ENCODE results near the gene GPR39.

GPR39 gene

GRCh38 chr2:132420816-132421805 is 4.5 kb downstream of the GPR39 start:
- Mint-ChIP-seq H3K4me3 (no peak overlapping the region), H3K4me1 (ENCODE audit: low read depth) (no peaks in the 10 kb centered on the region), H3K27ac (no peak overlapping the region), H3K36me3 (no peaks in the 10 kb centered on the region), H3K9me3 (ENCODE audit: low read depth) (no peaks in the 10 kb centered on the region), H3K27me3 (peaks cover 3% of the 10 kb centered on the region)

DNA sequence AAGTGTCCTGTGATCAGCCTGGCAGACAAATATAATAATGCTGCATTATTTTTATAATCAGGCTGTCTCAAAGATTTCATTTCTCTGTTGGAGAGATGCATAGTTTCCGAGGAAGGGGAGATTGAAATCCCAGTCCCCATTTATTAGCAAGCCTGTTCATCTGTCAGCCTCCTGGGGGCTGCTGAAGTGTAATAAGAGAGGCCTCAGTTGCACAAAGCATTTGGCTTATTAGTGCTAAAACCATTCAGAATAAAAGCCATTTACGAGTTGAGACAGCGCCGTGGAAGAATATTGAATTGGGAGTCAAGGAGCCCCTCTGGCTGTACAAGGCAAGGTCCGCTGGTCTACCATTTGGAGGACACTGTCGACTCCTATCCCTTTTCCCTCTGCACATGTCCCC is 6.1 kb downstream of the GPR39 start:
- no peaks in the 10 kb centered on the region for H3K36me3 Mint-ChIP-seq
- H3K4me1 Mint-ChIP-seq (ENCODE audit: low read depth) = no peaks in the 10 kb centered on the region
- H3K4me3 Mint-ChIP-seq = no peak overlapping the region
- peaks cover 2% of the 10 kb centered on the region for H3K27me3 Mint-ChIP-seq
- no peaks in the 10 kb centered on the region for H3K9me3 Mint-ChIP-seq (ENCODE audit: low read depth)
- H3K27ac Mint-ChIP-seq = no peak overlapping the region

DNA sequence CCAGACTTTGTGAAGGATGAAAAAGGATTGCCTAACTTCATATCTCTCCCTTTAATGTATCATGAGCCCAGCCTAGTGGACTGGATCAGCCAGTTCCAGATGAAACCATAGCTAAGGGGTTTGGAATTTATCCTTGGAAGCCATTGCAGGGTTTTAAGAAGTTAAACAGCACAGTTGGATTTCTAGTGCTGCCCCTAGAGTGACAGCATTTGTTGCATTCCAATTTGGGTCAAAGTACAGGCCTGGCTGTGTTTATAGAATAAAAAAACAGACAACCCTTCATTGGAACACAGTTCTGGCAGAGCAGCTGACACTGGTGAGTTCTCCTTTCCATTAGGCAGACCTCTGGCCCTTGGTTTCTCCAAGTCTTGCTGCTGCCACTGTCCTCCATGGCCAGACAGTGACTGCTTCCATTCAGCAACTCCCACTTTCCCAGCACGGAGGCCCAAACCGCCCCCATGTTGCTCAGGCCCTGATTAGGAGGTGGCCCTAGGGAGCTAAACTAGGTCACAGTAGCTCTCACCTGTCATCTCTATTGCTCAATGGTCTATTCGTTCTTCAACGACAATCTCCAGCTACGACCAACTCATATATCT is 8.0 kb downstream of the GPR39 start:
- H3K4me1 Mint-ChIP-seq (ENCODE audit: low read depth) = no peaks in the 10 kb centered on the region
- no peaks in the 10 kb centered on the region for H3K9me3 Mint-ChIP-seq (ENCODE audit: low read depth)
- H3K4me3 Mint-ChIP-seq = no peak overlapping the region
- no peak overlapping the region for H3K27ac Mint-ChIP-seq
- H3K27me3 Mint-ChIP-seq = no peaks in the 10 kb centered on the region
- H3K36me3 Mint-ChIP-seq = no peaks in the 10 kb centered on the region

DNA sequence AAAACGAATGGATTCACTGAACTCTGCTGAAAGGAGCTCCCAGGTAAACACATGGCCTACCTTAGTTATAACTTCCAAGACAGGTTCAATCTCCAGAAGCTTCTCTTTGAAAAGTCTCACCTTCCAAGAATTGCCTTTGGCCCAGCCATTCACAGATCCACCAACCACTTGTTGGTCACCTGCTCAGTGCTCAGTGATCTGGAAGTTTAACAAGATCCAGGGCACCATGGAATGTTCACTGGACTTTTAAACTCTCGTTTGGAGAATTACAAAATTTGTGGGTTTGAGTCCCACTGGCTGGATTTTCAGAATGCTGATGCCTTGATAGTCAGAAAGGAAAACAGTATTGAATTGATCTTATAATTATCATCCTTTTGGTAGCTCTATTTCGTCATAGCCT is 9.4 kb downstream of the GPR39 start:
- Mint-ChIP-seq H3K4me3 (no peak overlapping the region), H3K4me1 (ENCODE audit: low read depth) (no peaks in the 10 kb centered on the region), H3K27me3 (no peaks in the 10 kb centered on the region), H3K27ac (no peak overlapping the region), H3K36me3 (no peaks in the 10 kb centered on the region), H3K9me3 (ENCODE audit: low read depth) (no peaks in the 10 kb centered on the region)

GRCh38 chr2:132426656-132427055 is 10.1 kb downstream of the GPR39 start:
- no peaks in the 10 kb centered on the region for H3K27me3 Mint-ChIP-seq
- H3K4me3 Mint-ChIP-seq = no peak overlapping the region
- H3K36me3 Mint-ChIP-seq = no peaks in the 10 kb centered on the region
- no peaks in the 10 kb centered on the region for H3K9me3 Mint-ChIP-seq (ENCODE audit: low read depth)
- no peaks in the 10 kb centered on the region for H3K4me1 Mint-ChIP-seq (ENCODE audit: low read depth)
- H3K27ac Mint-ChIP-seq = no peak overlapping the region

DNA sequence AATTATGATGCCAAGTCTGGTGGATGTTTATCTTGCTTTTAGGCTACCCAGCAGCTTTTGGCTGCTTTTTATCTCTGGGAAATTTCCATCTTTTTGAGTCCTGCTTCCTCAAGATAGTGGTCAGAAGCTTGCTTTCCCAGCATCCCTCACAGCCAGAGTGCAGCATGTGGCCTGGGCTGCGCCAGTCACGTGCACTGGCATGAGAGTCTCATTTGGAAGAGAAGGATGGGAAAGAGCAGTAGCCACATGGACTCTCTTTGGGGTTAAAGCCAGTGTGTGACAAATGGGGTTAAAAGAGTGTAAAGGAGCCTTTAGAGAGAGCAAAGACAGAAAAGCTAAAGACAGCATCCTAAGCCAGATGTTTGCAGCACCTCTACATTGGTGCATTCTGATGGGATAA is 12.7 kb downstream of the GPR39 start:
- H3K36me3 Mint-ChIP-seq = no peaks in the 10 kb centered on the region
- no peak overlapping the region for H3K27ac Mint-ChIP-seq
- H3K27me3 Mint-ChIP-seq = no peaks in the 10 kb centered on the region
- no peaks in the 10 kb centered on the region for H3K9me3 Mint-ChIP-seq (ENCODE audit: low read depth)
- no peak overlapping the region for H3K4me3 Mint-ChIP-seq
- no peaks in the 10 kb centered on the region for H3K4me1 Mint-ChIP-seq (ENCODE audit: low read depth)

GRCh38 chr2:132429941-132430573 is 13.5 kb downstream of the GPR39 start:
- H3K36me3 Mint-ChIP-seq = no peaks in the 10 kb centered on the region
- H3K27me3 Mint-ChIP-seq = no peaks in the 10 kb centered on the region
- H3K4me1 Mint-ChIP-seq (ENCODE audit: low read depth) = no peaks in the 10 kb centered on the region
- H3K9me3 Mint-ChIP-seq (ENCODE audit: low read depth) = no peaks in the 10 kb centered on the region
- no peak overlapping the region for H3K27ac Mint-ChIP-seq
- H3K4me3 Mint-ChIP-seq = no peak overlapping the region

- Mint-ChIP-seq H3K4me1 (ENCODE audit: low read depth) (no peaks in the 10 kb centered on the region), H3K27me3 (no peaks in the 10 kb centered on the region), H3K36me3 (no peaks in the 10 kb centered on the region), H3K9me3 (ENCODE audit: low read depth) (no peaks in the 10 kb centered on the region), H3K27ac (no peak overlapping the region), H3K4me3 (no peak overlapping the region)
Measured at GRCh38 chr2:132430895-132431294, 14.3 kb downstream of the GPR39 start.

DNA sequence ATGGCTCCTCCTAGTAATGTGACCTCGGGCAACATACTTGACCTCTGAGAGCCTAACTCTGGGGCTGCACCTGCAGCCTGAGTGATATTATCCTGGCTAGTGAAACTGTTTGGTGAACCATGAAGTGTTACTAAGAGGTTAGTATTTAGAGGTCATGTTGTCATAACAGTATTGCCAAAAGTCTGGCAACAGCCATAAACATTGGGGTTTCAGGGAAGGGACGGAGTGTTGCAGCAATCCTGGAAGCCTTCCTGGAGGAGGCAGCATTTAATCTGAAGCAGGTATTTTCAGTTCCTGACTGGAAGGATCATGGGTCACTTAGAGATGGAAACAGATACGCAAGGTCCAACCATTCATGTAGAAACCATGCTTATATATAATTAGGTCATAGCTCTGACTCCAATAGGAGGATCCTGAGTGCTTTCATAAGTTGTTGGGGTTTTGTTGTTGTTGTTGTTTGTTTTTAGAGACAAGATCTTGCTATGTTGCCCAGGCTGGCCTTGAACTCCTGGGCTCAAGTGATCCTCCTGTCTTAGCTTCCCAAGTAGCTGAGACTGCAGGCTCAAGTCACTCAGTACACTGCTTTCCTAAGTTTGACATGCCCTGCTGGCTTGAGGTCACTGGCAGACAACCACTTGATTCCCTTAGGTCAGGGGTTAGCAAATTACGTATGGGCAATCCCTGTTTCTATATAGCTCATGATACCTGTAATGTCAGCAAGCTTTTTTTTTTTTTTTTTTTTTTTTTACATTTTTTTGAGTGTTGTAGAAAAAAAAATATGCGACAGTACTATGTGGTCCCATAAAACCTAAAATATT is 21.5 kb downstream of the GPR39 start:
- Mint-ChIP-seq H3K27ac (no peak overlapping the region), H3K4me3 (no peak overlapping the region), H3K27me3 (no peaks in the 10 kb centered on the region), H3K9me3 (ENCODE audit: low read depth) (no peaks in the 10 kb centered on the region), H3K4me1 (ENCODE audit: low read depth) (no peaks in the 10 kb centered on the region), H3K36me3 (no peaks in the 10 kb centered on the region)

DNA sequence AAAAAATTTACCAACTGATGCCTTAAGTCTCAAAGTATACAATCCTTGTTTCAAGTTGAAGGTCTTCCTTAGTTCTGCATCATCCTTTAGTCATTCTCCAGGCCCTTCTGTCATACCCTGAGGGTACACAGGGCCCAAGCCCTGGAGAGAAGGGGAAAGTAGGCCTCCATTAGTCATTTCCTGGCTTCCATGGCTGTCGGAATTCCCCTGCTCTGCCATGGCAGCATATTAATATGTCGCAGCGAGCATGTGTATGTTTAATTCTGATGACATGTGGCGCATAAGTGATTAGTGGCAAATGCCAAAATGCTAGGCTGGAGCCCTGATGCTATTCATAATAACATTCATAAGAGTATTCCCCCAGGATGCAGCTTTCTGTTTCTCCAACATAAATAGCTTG is 22.1 kb downstream of the GPR39 start:
- Mint-ChIP-seq H3K36me3 (no peaks in the 10 kb centered on the region), H3K4me1 (ENCODE audit: low read depth) (no peaks in the 10 kb centered on the region), H3K9me3 (ENCODE audit: low read depth) (no peaks in the 10 kb centered on the region), H3K27me3 (no peaks in the 10 kb centered on the region), H3K4me3 (no peak overlapping the region), H3K27ac (no peak overlapping the region)

GRCh38 chr2:132439703-132440398 is 23.2 kb downstream of the GPR39 start:
- Mint-ChIP-seq H3K27me3 (no peaks in the 10 kb centered on the region), H3K4me1 (ENCODE audit: low read depth) (no peaks in the 10 kb centered on the region), H3K4me3 (no peak overlapping the region), H3K36me3 (no peaks in the 10 kb centered on the region), H3K27ac (no peak overlapping the region), H3K9me3 (ENCODE audit: low read depth) (no peaks in the 10 kb centered on the region)

GRCh38 chr2:132441051-132441450 is 24.4 kb downstream of the GPR39 start:
- Mint-ChIP-seq H3K9me3 (ENCODE audit: low read depth) (no peaks in the 10 kb centered on the region), H3K27ac (no peak overlapping the region), H3K36me3 (no peaks in the 10 kb centered on the region)

DNA sequence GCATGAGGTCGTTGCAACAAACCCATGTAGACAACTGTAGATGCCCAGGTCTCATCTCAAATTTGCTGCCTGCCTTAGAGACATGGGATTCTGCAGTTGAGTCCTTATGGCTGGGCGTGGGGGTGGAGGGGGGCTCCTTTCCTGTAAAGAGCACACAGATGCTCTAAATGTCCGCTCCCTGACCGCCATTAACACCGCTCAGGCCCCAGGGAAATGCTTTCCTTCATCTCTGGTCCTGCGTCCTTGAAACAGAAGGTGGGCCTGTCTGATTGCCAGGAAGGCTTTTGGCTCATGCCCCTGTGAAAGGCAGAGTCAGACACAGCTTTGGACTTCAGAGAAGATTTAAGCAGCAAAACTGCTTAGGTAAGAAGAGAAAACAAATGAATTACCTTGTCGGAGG is 25.7 kb downstream of the GPR39 start:
- H3K27me3 Mint-ChIP-seq = no peaks in the 10 kb centered on the region
- no peak overlapping the region for H3K27ac Mint-ChIP-seq
- no peaks in the 10 kb centered on the region for H3K36me3 Mint-ChIP-seq
- H3K4me3 Mint-ChIP-seq = no peak overlapping the region
- no peaks in the 10 kb centered on the region for H3K4me1 Mint-ChIP-seq (ENCODE audit: low read depth)
- H3K9me3 Mint-ChIP-seq (ENCODE audit: low read depth) = no peaks in the 10 kb centered on the region

More at GRCh38 chr2:132441051-132441450, 24.4 kb downstream of the GPR39 start:
- Mint-ChIP-seq H3K27me3 (no peaks in the 10 kb centered on the region), H3K4me1 (ENCODE audit: low read depth) (no peaks in the 10 kb centered on the region), H3K4me3 (no peak overlapping the region)

- no peaks in the 10 kb centered on the region for H3K27me3 Mint-ChIP-seq
- no peak overlapping the region for H3K4me3 Mint-ChIP-seq
- no peak overlapping the region for H3K27ac Mint-ChIP-seq
- no peaks in the 10 kb centered on the region for H3K9me3 Mint-ChIP-seq (ENCODE audit: low read depth)
- no peaks in the 10 kb centered on the region for H3K36me3 Mint-ChIP-seq
- no peaks in the 10 kb centered on the region for H3K4me1 Mint-ChIP-seq (ENCODE audit: low read depth)
Measured at GRCh38 chr2:132443106-132443505, 26.5 kb downstream of the GPR39 start.
